PC-9 (cell line): ENCODE results near the gene RPL19. TPM values are rescaled to one million over a fixed set of nuclear protein-coding genes. Genes with fewer than 3 reads are reported as not detected.

Experiments
- BruUV-seq: library from RNA; stranded (reverse); fragments of 400-500 nt; replicated peaks from 2 replicates; lab custom pipeline; 2021; lab: Mats Ljungman, UMichigan
- CTCF ChIA-PET: fragments of 300-600 bp; sonication (Branson Sonifier 250); formaldehyde crosslinking; loops from one replicate; lab custom pipeline; 2022; ENCODE audit warnings: antibody characterized with exemption; lab: Charles Lee
- POLR2A ChIA-PET: fragments of 300-600 bp; sonication (Branson Sonifier 250); formaldehyde crosslinking; loops from one replicate; lab custom pipeline; 2022; ENCODE audit warnings: antibody characterized with exemption; ENCODE audit not compliant: unreplicated experiment; lab: Charles Lee
- DNase-seq, 2 experiments: peaks; one replicate each; pipeline versions ENCODE4 v3.0.0 to v3.0.0-alpha.2; 2015 to 2022; ENCODE audit warnings: mixed read lengths in 1 of 2
- H2AFZ ChIP-seq: fragments of 200-600 bp; sonication (generic); 2 replicates; pipeline ENCODE4 v1.8.1; 2017; ENCODE audit warnings: antibody characterized with exemption
- H3F3A ChIP-seq: fragments of 200-600 bp; sonication (generic); 2 replicates; pipeline ENCODE4 v1.8.1; 2017; ENCODE audit warnings: antibody characterized with exemption, mild to moderate bottlenecking, low read depth; ENCODE audit not compliant: insufficient read depth
- H3K27ac ChIP-seq: fragments of 200-600 bp; sonication (generic); 2 replicates; pipeline ENCODE4 v1.6.1; 2016; ENCODE audit warnings: mixed run types
- H3K27me3 ChIP-seq: fragments of 200-600 bp; sonication (generic); 2 replicates; pipeline ENCODE4 v1.6.1; 2016; ENCODE audit warnings: low read depth, mixed run types; ENCODE audit not compliant: insufficient read depth
- H3K36me3 ChIP-seq: fragments of 200-600 bp; sonication (generic); 2 replicates; pipeline ENCODE4 v1.6.1; 2016; ENCODE audit warnings: low read depth, mixed run types
- H3K4me1 ChIP-seq: fragments of 200-600 bp; sonication (generic); replicated peaks from 2 replicates; pipeline ENCODE4 v1.6.1; 2016; ENCODE audit warnings: mixed run types; ENCODE audit not compliant: insufficient read depth
- H3K4me2 ChIP-seq: fragments of 200-600 bp; sonication (generic); 2 replicates; pipeline ENCODE4 v1.6.1; 2017; ENCODE audit warnings: mixed run types
- H3K4me3 ChIP-seq: fragments of 200-600 bp; sonication (generic); 2 replicates; pipeline ENCODE4 v1.6.1; 2016; ENCODE audit warnings: mixed run types
- H3K79me2 ChIP-seq: fragments of 200-600 bp; sonication (generic); 2 replicates; pipeline ENCODE4 v1.6.1; 2017; ENCODE audit warnings: low read depth, mixed run types
- H3K9me2 ChIP-seq: fragments of 200-600 bp; sonication (generic); 2 replicates; pipeline ENCODE4 v1.8.1; 2017; ENCODE audit warnings: mild to moderate bottlenecking; ENCODE audit not compliant: insufficient read depth
- H3K9me3 ChIP-seq: fragments of 200-600 bp; sonication (generic); 2 replicates; pipeline ENCODE4 v1.8.1; 2016; ENCODE audit warnings: low read depth; ENCODE audit not compliant: insufficient read depth
- H4K20me1 ChIP-seq: fragments of 200-600 bp; sonication (generic); 2 replicates; pipeline ENCODE4 v1.8.1; 2017; ENCODE audit not compliant: insufficient read depth
- EZH2 ChIP-seq: fragments of 200-600 bp; sonication (generic); IDR thresholded peaks from 2 replicates; pipeline ENCODE4 v1.8.0; 2017; ENCODE audit warnings: antibody characterized with exemption, low read depth
- intact Hi-C: fragments of 100-400 bp; cut with micrococcal nuclease; formaldehyde crosslinking; loops from one replicate; pipeline ENCODE4 v1.10.0; 2022; ENCODE audit not compliant: unreplicated experiment
- total RNA-seq: library from RNA; stranded (reverse); gene quantifications from 2 replicates; pipeline ENCODE4 v1.2.3, GENCODE V29; 2021
- TF ChIP-seq, protein P1 (sequence below): fragments of 200-600 bp; sonication (generic); conservative IDR thresholded peaks from 2 replicates; pipeline ENCODE4 v1.6.1; 2017; ENCODE audit warnings: mixed run types, antibody characterized with exemption, mild to moderate bottlenecking, moderate library complexity

RPL19 gene
- total RNA-seq, 1 experiment from 2014 or later, result 1,670 TPM

DNA sequence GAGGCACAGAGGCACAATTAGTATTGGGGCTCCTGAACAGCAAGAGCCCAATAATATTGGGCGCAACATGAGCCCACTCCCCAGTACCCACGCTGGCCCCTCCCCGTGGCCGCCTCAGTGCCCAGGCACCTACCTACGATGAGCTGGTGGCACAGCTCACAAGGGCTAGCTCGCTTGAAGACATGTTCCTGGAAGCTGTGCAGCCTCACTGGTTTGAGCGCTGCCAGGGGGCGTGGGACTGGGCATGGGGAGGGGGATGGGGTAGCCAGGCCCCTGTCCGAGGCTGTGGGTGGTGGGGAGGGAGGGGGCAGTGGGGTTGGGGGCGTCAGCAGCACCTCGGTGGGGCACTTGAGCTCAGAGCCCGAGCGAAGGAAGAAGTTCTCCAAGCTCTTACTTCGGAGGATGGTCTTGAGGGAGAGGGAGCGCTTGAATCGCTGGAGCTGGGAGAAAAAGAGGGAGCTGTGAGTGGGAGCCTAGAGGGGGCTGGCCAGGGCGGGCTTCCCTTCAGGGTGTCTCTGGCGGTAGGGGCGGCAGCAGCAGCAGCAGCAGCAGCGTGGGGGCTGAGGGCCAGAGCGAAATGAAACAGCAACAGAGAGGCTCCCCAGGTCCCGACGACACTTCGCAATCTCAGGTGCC is 17.8 kb downstream of the RPL19 start:
- no peaks in the 10 kb centered on the region for H4K20me1 ChIP-seq
- ChIA-PET CTCF (no interaction called here), POLR2A (no interaction called here)
- no peak overlapping the region for H3K27ac ChIP-seq
- no peak for DNase-seq
- H3K9me3 ChIP-seq, result no peaks in the 10 kb centered on the region
- H3K9me2 ChIP-seq, result no peaks in the 10 kb centered on the region
- H3K79me2 ChIP-seq, result no peaks in the 10 kb centered on the region
- intact Hi-C loops, result no loop called here
- no peak for TF ChIP-seq EZH2
- TF ChIP-seq, protein P1, sequence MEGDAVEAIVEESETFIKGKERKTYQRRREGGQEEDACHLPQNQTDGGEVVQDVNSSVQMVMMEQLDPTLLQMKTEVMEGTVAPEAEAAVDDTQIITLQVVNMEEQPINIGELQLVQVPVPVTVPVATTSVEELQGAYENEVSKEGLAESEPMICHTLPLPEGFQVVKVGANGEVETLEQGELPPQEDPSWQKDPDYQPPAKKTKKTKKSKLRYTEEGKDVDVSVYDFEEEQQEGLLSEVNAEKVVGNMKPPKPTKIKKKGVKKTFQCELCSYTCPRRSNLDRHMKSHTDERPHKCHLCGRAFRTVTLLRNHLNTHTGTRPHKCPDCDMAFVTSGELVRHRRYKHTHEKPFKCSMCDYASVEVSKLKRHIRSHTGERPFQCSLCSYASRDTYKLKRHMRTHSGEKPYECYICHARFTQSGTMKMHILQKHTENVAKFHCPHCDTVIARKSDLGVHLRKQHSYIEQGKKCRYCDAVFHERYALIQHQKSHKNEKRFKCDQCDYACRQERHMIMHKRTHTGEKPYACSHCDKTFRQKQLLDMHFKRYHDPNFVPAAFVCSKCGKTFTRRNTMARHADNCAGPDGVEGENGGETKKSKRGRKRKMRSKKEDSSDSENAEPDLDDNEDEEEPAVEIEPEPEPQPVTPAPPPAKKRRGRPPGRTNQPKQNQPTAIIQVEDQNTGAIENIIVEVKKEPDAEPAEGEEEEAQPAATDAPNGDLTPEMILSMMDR, result no peak
- H3K27me3 ChIP-seq, result no peaks in the 10 kb centered on the region
- H2AFZ ChIP-seq, result no peak overlapping the region
- H3K4me2 ChIP-seq, result no peak overlapping the region
- no peaks in the 10 kb centered on the region for H3K4me1 ChIP-seq
- H3K4me3 ChIP-seq, result no peak overlapping the region
- peaks cover 9% of the 10 kb centered on the region; the same call in 1 of the 2 replicates for H3F3A ChIP-seq
- BruUV-seq, result no TSS peak
- no peaks in the 10 kb centered on the region for H3K36me3 ChIP-seq

GRCh38 chr17:39218906-39219305 is 18.8 kb downstream of the RPL19 start:
- no TSS peak for BruUV-seq
- intact Hi-C loops, result no loop called here
- TF ChIP-seq EZH2, result no peak
- TF ChIP-seq, protein P1, result no peak
- no peaks in the 10 kb centered on the region for H3F3A ChIP-seq
- no peaks in the 10 kb centered on the region for H3K9me3 ChIP-seq
- H3K4me3 ChIP-seq, result no peak overlapping the region
- no peaks in the 10 kb centered on the region for H3K9me2 ChIP-seq
- no peaks in the 10 kb centered on the region for H4K20me1 ChIP-seq
- ChIA-PET POLR2A (no interaction called here), CTCF (no interaction called here)
- H2AFZ ChIP-seq, result no peak overlapping the region
- H3K27me3 ChIP-seq, result no peaks in the 10 kb centered on the region
- H3K27ac ChIP-seq, result no peak overlapping the region
- H3K79me2 ChIP-seq, result no peaks in the 10 kb centered on the region
- H3K4me2 ChIP-seq, result no peak overlapping the region
- no peak for DNase-seq
- H3K36me3 ChIP-seq, result no peaks in the 10 kb centered on the region
- no peaks in the 10 kb centered on the region for H3K4me1 ChIP-seq

GRCh38 chr17:39219647-39220154 is 19.6 kb downstream of the RPL19 start:
- Histone ChIP-seq H3K9me3 (no peaks in the 10 kb centered on the region), H2AFZ (no peak overlapping the region), H4K20me1 (no peaks in the 10 kb centered on the region), H3F3A (no peaks in the 10 kb centered on the region), H3K4me2 (no peak overlapping the region), H3K27ac (no peak overlapping the region), H3K79me2 (no peaks in the 10 kb centered on the region), H3K36me3 (no peaks in the 10 kb centered on the region), H3K9me2 (no peaks in the 10 kb centered on the region), H3K4me3 (no peak overlapping the region), H3K27me3 (no peaks in the 10 kb centered on the region), H3K4me1 (no peaks in the 10 kb centered on the region)
- no peak for TF ChIP-seq EZH2
- TF ChIP-seq, protein P1, result no peak
- ChIA-PET POLR2A (no interaction called here), CTCF (no interaction called here)
- intact Hi-C loops, result no loop called here
- no peak for DNase-seq
- no TSS peak for BruUV-seq
